GM13977 (cell line): ENCODE results near the gene KIAA0825.
A peak's percentile ranks its signal among the peaks of the same experiment; 100 is the strongest.

ENCODE experiments used
- DNase-seq: peaks from one replicate; pipeline ENCODE4 v3.0.0; 2012; ENCODE audit warnings: low spot score
- in situ Hi-C: fragments of 300-500 bp; cut with MboI; formaldehyde crosslinking; loops from one replicate; pipeline ENCODE4 v1.12.0; 2022; ENCODE audit warnings: low sequenced_read_pairs, low pct_unique_long_range_greater_than_20kb, mixed read lengths, inconsistent platforms; ENCODE audit not compliant: unreplicated experiment
- TF ChIP-seq, protein P1 (sequence below): IDR thresholded peaks from 2 replicates; pipeline ENCODE4 v1.5.1; 2012; ENCODE audit warnings: mild to moderate bottlenecking, control low read depth; ENCODE audit not compliant: insufficient read depth; ENCODE audit errors: extremely low read depth, missing control alignments

KIAA0825 gene, protein sequence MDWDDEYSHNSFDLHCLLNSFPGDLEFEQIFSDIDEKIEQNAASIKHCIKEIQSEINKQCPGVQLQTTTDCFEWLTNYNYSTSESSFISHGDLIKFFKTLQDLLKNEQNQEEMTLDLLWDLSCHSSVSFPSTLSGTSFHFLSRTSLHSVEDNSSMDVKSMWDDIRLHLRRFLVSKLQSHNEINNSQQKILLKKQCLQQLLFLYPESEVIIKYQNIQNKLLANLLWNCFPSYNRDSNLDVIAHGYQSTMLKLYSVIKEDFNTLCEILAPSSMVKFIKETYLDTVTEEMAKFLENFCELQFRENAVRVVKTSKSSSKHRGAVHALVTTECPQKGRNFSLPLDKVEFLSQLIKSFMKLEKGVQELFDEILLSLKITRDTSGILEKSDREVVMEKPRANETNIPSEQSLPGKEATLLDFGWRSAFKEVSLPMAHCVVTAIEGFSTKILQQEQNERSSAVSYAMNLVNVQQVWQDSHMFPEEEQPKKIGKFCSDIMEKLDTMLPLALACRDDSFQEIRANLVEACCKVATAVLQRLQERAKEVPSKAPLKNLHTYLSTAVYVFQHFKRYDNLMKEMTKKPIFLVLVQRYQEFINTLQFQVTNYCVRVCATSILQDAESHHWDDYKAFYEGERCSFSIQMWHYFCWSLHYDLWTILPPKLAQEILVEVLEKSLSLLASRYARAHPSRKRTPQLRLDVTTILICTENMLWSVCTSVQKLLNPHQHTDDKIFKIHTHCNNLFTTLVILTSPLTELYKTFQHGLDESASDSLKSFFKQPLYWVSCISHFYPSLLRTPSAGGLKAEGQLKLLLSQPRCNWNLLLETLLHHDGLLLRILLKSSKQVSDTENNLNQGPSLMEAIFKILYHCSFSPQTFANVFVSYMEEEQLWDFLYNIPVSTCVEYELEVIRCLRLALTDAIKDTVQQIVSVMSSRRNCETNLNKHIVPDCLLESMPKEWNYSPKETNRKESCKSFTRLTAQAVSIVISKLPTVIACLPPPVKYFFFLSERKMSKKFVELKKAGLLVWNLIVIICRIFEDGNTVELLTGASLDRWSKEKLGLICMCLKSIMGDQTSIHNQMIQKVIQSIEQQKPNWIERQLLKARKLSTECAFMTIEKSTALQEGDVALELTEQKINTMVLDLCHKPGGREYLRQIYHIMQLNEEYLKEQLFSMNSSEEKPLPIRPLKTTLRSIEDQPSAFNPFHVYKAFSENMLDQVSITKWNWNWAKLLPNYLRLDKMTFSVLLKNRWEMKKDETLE (N-terminal part only)

GRCh38 chr5:94618493-94619328 lies at the start of gene KIAA0825, which contains the start of gene SLF1:
Gene KIAA0825, minus strand, starts transcription at chr5:94618604. Its CDS starts 81,478 bp downstream, at chr5:94537126.
Gene SLF1, plus strand, starts transcription at chr5:94618669. Its CDS starts 10,142 bp downstream, at chr5:94628811.
- in situ Hi-C loops, result no loop called here
- TF ChIP-seq, protein P1, sequence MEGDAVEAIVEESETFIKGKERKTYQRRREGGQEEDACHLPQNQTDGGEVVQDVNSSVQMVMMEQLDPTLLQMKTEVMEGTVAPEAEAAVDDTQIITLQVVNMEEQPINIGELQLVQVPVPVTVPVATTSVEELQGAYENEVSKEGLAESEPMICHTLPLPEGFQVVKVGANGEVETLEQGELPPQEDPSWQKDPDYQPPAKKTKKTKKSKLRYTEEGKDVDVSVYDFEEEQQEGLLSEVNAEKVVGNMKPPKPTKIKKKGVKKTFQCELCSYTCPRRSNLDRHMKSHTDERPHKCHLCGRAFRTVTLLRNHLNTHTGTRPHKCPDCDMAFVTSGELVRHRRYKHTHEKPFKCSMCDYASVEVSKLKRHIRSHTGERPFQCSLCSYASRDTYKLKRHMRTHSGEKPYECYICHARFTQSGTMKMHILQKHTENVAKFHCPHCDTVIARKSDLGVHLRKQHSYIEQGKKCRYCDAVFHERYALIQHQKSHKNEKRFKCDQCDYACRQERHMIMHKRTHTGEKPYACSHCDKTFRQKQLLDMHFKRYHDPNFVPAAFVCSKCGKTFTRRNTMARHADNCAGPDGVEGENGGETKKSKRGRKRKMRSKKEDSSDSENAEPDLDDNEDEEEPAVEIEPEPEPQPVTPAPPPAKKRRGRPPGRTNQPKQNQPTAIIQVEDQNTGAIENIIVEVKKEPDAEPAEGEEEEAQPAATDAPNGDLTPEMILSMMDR, result no peak
- DNase-seq, result peak; percentile 84

DNA sequence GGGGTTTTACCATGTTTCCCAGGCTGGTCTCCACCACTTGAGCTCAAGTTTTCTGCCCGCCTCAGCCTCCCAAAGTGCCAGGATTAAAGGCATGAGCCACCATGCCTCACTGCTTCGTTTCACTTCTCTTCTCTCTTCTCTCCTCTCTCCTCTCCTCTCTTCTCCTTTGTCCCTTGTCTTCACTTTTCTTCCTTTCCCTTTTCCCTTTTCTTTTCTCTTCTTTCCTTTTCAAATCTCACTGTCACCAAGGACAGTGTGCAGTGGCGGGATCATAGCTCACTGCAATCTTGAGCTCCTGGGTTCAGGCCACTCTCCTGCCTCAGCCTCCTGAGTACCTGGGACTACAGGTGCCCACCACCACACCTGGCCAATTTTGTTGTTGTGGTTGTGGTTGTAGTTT lies 49.5 kb upstream of the KIAA0825 start:
- no peak for DNase-seq
- in situ Hi-C loops, result no loop called here
- TF ChIP-seq, protein P1, result no peak

DNA sequence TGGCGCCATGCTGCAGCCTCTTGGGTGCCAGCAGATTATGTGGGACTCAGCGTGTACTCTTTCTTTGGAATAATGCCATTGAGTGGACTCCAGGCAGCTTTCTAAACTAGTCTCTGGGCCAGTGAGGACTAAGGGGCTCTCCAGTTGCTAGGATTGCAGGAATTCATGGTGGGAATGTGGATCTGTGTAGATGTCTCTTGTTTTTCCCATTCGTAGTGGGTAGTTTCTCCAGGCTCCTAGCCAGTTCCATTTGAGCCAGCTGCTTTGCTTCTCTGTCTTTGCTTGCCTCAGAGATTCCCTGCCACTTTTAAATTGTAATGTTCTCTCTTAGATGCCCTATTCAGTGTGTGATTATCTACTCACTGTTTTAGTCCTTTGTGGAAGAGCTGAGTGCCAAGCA lies 42.7 kb upstream of the KIAA0825 start:
- in situ Hi-C loops, result no loop called here
- DNase-seq, result no peak
- TF ChIP-seq, protein P1, result no peak

DNA sequence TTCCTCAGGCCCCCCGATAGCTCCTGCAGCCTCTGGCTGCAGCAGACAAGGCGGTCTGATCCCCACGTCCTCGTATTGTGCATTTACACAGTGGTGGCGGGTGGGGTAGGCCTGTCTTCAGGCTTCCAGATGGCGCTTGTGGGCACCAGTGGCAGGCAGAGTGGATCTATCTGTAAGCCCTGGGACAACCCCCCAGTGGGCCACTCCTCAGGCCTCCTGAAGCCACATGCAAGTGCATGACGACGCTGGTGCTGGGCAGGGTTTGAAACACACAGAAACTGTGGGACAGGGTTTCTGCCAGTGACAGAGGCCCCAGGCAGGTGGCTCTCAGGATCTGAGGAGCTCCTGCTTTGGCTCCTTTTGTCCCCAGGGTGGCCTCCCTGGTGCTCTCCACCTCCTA lies 42.1 kb upstream of the KIAA0825 start:
- DNase-seq, result no peak
- TF ChIP-seq, protein P1, result no peak
- in situ Hi-C loops, result no loop called here

DNA sequence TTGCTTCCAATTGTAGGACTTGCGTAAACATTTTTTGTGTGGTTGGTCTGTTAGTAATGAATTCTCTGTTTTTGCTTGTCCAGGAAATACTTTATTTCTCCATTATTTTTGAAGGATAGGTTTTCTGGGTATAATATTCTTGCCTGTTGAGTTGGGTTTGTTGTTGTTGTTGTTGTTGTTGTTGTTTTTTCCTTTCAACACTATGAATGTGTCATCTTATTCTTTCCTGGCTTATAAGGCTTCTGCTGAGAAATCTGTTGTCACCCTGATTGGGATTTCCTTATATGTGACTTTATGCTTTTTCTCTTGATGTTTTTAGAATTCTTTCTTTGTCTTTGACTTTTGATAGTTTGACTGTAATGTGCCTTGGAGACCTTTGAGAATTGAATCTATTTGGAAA lies 39.9 kb upstream of the KIAA0825 start:
- in situ Hi-C loops, result no loop called here
- TF ChIP-seq, protein P1, result no peak
- no peak for DNase-seq
